Inflammatory macrophage (primary cell): Measurements from ENCODE around the gene THSD7B.
A peak's percentile ranks its signal among the peaks of the same experiment; 100 is the strongest.
"Not testable (repeated sequence)": the region's sequence is repeated elsewhere in the genome, so short reads cannot be mapped to it uniquely, and the experiment has no call there.

Experiments
- DNase-seq, 2 donors: peaks; one replicate each; pipeline ENCODE4 v3.0.0-alpha.2; 2020 to 2022
- total RNA-seq, 18 experiments: gene quantifications; one replicate each; lab custom pipeline; 2026; ENCODE audit warnings: mixed read lengths in 6 of 18, inconsistent platforms in 2 of 18; lab: John Stamatoyannopoulos, UW

Gene THSD7B
- 0 to 0.25 (median 0) reads per million in 18 experiments for total RNA-seq

GRCh38 chr2:136765256-136766072 lies at the start of gene THSD7B:
TSS of gene THSD7B (plus strand) at chr2:136765545. CDS start at chr2:136882179, 116,634 bp downstream.
- DNase-seq, result no peak

- peak in 1 of 2 donors; percentile 7 for DNase-seq
These were observed 47.1 kb upstream of the THSD7B start for GRCh38 chr2:136718273-136718672.

- no peak for DNase-seq
These were observed 37.2 kb upstream of the THSD7B start for GRCh38 chr2:136727973-136728699.

- DNase-seq, result no peak
These were observed 29.1 kb upstream of the THSD7B start for GRCh38 chr2:136736236-136736635.

- DNase-seq, result no peak
These were observed 27.3 kb upstream of the THSD7B start for GRCh38 chr2:136738044-136738443.

- no peak for DNase-seq
These were observed 23.9 kb upstream of the THSD7B start for GRCh38 chr2:136741471-136741870.

GRCh38 chr2:136750065-136750464 lies 15.3 kb upstream of the THSD7B start:
- DNase-seq, result no peak

- DNase-seq, result no peak
These were observed 13.9 kb upstream of the THSD7B start for GRCh38 chr2:136751406-136751805.

- not testable (repeated sequence) for DNase-seq
These were observed 6.8 kb upstream of the THSD7B start for GRCh38 chr2:136758504-136758903.

GRCh38 chr2:136764452-136765255 lies 691 bp upstream of the THSD7B start:
- DNase-seq, result no peak

GRCh38 chr2:136766073-136766404 lies 694 bp downstream of the THSD7B start:
- DNase-seq, result no peak

- no peak for DNase-seq
These were observed 1.7 kb downstream of the THSD7B start for GRCh38 chr2:136767030-136767429.

- no peak for DNase-seq
These were observed 4.5 kb downstream of the THSD7B start for GRCh38 chr2:136769871-136770270.

- no peak for DNase-seq
These were observed 5.0 kb downstream of the THSD7B start for GRCh38 chr2:136770384-136770783.

GRCh38 chr2:136777391-136777790 lies 12.0 kb downstream of the THSD7B start:
- DNase-seq, result no peak

- no peak for DNase-seq
These were observed 18.5 kb downstream of the THSD7B start for GRCh38 chr2:136783856-136784255.

GRCh38 chr2:136785215-136785614 lies 19.9 kb downstream of the THSD7B start:
- DNase-seq, result no peak

- no peak for DNase-seq
These were observed 22.6 kb downstream of the THSD7B start for GRCh38 chr2:136787970-136788369.

- DNase-seq, result no peak
These were observed 31.0 kb downstream of the THSD7B start for GRCh38 chr2:136796339-136796738.

GRCh38 chr2:136798766-136799165 lies 33.4 kb downstream of the THSD7B start:
- no peak for DNase-seq

GRCh38 chr2:136801661-136802060 lies 36.3 kb downstream of the THSD7B start:
- DNase-seq, result no peak

GRCh38 chr2:136809998-136810397 lies 44.7 kb downstream of the THSD7B start:
- no peak for DNase-seq

- DNase-seq, result no peak
These were observed 53.5 kb downstream of the THSD7B start for GRCh38 chr2:136818839-136819238.
